H9 (cell line): ENCODE measurements around the gene ATP5PO. TPM values are rescaled to one million over a fixed set of nuclear protein-coding genes. Genes with fewer than 3 reads are reported as not detected.
A peak's percentile ranks its signal among the peaks of the same experiment; 100 is the strongest.

Experiments used
- DNase-seq: peaks from one replicate; pipeline ENCODE4 v3.0.0-alpha.2; 2017
- H2AFZ ChIP-seq: one replicate; pipeline ENCODE4 v1.6.1; 2013; ENCODE audit warnings: mild to moderate bottlenecking, low read length, control low read depth, moderate library complexity
- H2AK5ac ChIP-seq: 2 replicates; pipeline ENCODE4 v1.6.1; 2013; ENCODE audit warnings: low read length, control low read depth, mixed read lengths; ENCODE audit not compliant: insufficient read length
- H2BK120ac ChIP-seq: one replicate; pipeline ENCODE4 v1.6.1; 2013; ENCODE audit warnings: low read depth, mild to moderate bottlenecking, low read length, control low read depth, inconsistent platforms; ENCODE audit not compliant: poor library complexity, severe bottlenecking
- H2BK12ac ChIP-seq: 2 replicates; pipeline ENCODE4 v1.6.1; 2013; ENCODE audit warnings: low read length, control low read depth, mixed read lengths, low read depth; ENCODE audit not compliant: insufficient read length
- H2BK15ac ChIP-seq: 2 replicates; pipeline ENCODE4 v1.6.1; 2013; ENCODE audit warnings: low read depth, low read length, control low read depth
- H2BK20ac ChIP-seq: one replicate; pipeline ENCODE4 v1.6.1; 2013; ENCODE audit warnings: low read depth, mild to moderate bottlenecking, low read length, control low read depth, inconsistent platforms; ENCODE audit not compliant: poor library complexity, severe bottlenecking
- H2BK5ac ChIP-seq: 2 replicates; pipeline ENCODE4 v1.6.1; 2013; ENCODE audit warnings: low read length, control low read depth, mixed read lengths; ENCODE audit not compliant: insufficient read length
- H3K14ac ChIP-seq: 2 replicates; pipeline ENCODE4 v1.6.1; 2013; ENCODE audit warnings: low read length, control low read depth; ENCODE audit not compliant: insufficient read depth
- H3K18ac ChIP-seq: 2 replicates; pipeline ENCODE4 v1.6.1; 2013; ENCODE audit warnings: low read depth, mild to moderate bottlenecking, mixed read lengths, low read length, control low read depth; ENCODE audit not compliant: insufficient read length
- H3K23ac ChIP-seq: 2 replicates; pipeline ENCODE4 v1.6.1; 2013; ENCODE audit warnings: low read length, control low read depth, mixed read lengths, low read depth; ENCODE audit not compliant: insufficient read length
- H3K23me2 ChIP-seq: 2 replicates; pipeline ENCODE4 v1.6.1; 2013; ENCODE audit warnings: low read depth, mild to moderate bottlenecking, mixed read lengths, low read length, control low read depth; ENCODE audit not compliant: insufficient read length, poor library complexity, severe bottlenecking
- H3K27ac ChIP-seq: 2 replicates; pipeline ENCODE4 v1.5.1; 2013; ENCODE audit warnings: low read length, control low read depth, mixed read lengths, low read depth; ENCODE audit not compliant: insufficient read length
- H3K27me3 ChIP-seq: 2 replicates; pipeline ENCODE4 v1.6.1; 2013; ENCODE audit warnings: low read length, control low read depth, inconsistent platforms; ENCODE audit not compliant: insufficient read depth
- H3K4ac ChIP-seq: 2 replicates; pipeline ENCODE4 v1.6.1; 2013; ENCODE audit warnings: low read depth, mild to moderate bottlenecking, control low read depth, inconsistent platforms, low read length, moderate library complexity
- H3K4me1 ChIP-seq: 2 replicates; pipeline ENCODE4 v1.6.1; 2013; ENCODE audit warnings: low read length, control low read depth, inconsistent platforms; ENCODE audit not compliant: insufficient read depth
- H3K4me2 ChIP-seq: 2 replicates; pipeline ENCODE4 v1.6.1; 2013; ENCODE audit warnings: low read length, control low read depth, mixed read lengths; ENCODE audit not compliant: insufficient read length, insufficient read depth
- H3K56ac ChIP-seq: 2 replicates; pipeline ENCODE4 v1.6.1; 2013; ENCODE audit warnings: low read depth, mild to moderate bottlenecking, mixed read lengths, low read length, control low read depth; ENCODE audit not compliant: insufficient read length
- H3K79me1 ChIP-seq: 2 replicates; pipeline ENCODE4 v1.6.1; 2013; ENCODE audit warnings: low read depth, mild to moderate bottlenecking, moderate library complexity, low read length, control low read depth, inconsistent platforms; ENCODE audit not compliant: insufficient read depth, poor library complexity, severe bottlenecking
- H3K79me2 ChIP-seq: 2 replicates; pipeline ENCODE4 v1.6.1; 2013; ENCODE audit warnings: low read length, control low read depth, inconsistent platforms; ENCODE audit not compliant: insufficient read depth
- H3K9ac ChIP-seq: 2 replicates; pipeline ENCODE4 v1.6.1; 2013; ENCODE audit warnings: low read length, control low read depth, mixed read lengths; ENCODE audit not compliant: insufficient read length; ENCODE audit errors: extremely low read depth
- H3K9me3 ChIP-seq: one replicate; pipeline ENCODE4 v1.6.1; 2013; ENCODE audit warnings: low read depth, low read length, inconsistent platforms; ENCODE audit not compliant: control insufficient read depth
- H3T11ph ChIP-seq: one replicate; pipeline ENCODE4 v1.6.1; 2013; ENCODE audit warnings: mild to moderate bottlenecking, low read length, control low read depth, inconsistent platforms
- H4K20me1 ChIP-seq: one replicate; pipeline ENCODE4 v1.6.1; 2013; ENCODE audit not compliant: control insufficient read depth, insufficient read length, insufficient read depth
- H4K5ac ChIP-seq: 2 replicates; pipeline ENCODE4 v1.6.1; 2013; ENCODE audit warnings: low read depth, mild to moderate bottlenecking, mixed read lengths, low read length, control low read depth; ENCODE audit not compliant: insufficient read length
- H4K8ac ChIP-seq: replicated peaks from 2 replicates; pipeline ENCODE4 v1.6.1; 2013; ENCODE audit warnings: low read length, control low read depth, mixed read lengths, low read depth; ENCODE audit not compliant: insufficient read length
- H4K91ac ChIP-seq: 2 replicates; pipeline ENCODE4 v1.6.1; 2013; ENCODE audit warnings: low read depth, mild to moderate bottlenecking, moderate library complexity, mixed read lengths, low read length, control low read depth; ENCODE audit not compliant: insufficient read length
- H3K27ac Mint-ChIP-seq, 3 experiments: 2 replicates in 2 of 3; 3 replicates in 1 of 3; pipeline ENCODE4 v1.8.0; 2020 to 2021; ENCODE audit warnings: mixed read lengths in 3 of 3, mild to moderate bottlenecking in 1 of 3, moderate library complexity in 1 of 3
- H3K27me3 Mint-ChIP-seq: 2 replicates; pipeline ENCODE4 v1.8.0; 2021; ENCODE audit warnings: low read depth, mild to moderate bottlenecking, moderate library complexity, mixed read lengths
- H3K36me3 Mint-ChIP-seq, 3 experiments: 2 replicates in 2 of 3; 3 replicates in 1 of 3; pipeline ENCODE4 v1.8.0; 2020 to 2021; ENCODE audit warnings: low read depth in 3 of 3, mixed read lengths in 3 of 3; ENCODE audit not compliant: insufficient read depth in 1 of 3
- H3K4me1 Mint-ChIP-seq, 2 experiments: 2 replicates each; pipeline ENCODE4 v1.8.0; 2020; ENCODE audit warnings: mixed read lengths in 2 of 2
- H3K4me3 Mint-ChIP-seq, 2 experiments: 2 replicates in 1 of 2; 3 replicates in 1 of 2; pipeline ENCODE4 v1.8.0; 2020 to 2021; ENCODE audit warnings: mild to moderate bottlenecking in 2 of 2, mixed read lengths in 2 of 2, moderate library complexity in 1 of 2
- H3K9me3 Mint-ChIP-seq, 2 experiments: 2 replicates in 1 of 2; 3 replicates in 1 of 2; pipeline ENCODE4 v1.8.0; 2020; ENCODE audit warnings: mild to moderate bottlenecking in 2 of 2, mixed read lengths in 2 of 2, moderate library complexity in 1 of 2
- CTCF ChIP-seq: fragments of 200-600 bp; sonication (generic); conservative IDR thresholded peaks from 3 replicates; pipeline ENCODE4 v1.8.0; 2021; ENCODE audit warnings: antibody characterized with exemption, mild to moderate bottlenecking
- WGBS: extraction: QIAGEN DNeasy Blood & Tissue Kit; methylation state at CpG from one replicate; pipeline ENCODE4 v1.1.7; 2013; ENCODE audit warnings: missing lambda C conversion rate, low lambda C conversion rate, mixed read lengths; ENCODE audit not compliant: insufficient read length; ENCODE audit errors: extremely low coverage; 5-methylcytosine and 5-hydroxymethylcytosine counted together
- total RNA-seq: library from RNA; stranded (reverse); gene quantifications from 2 replicates; pipeline ENCODE4 v1.2.1, GENCODE V29; 2021

Gene ATP5PO
- total RNA-seq, 1 experiment from 2014 or later: 275 TPM

DNA sequence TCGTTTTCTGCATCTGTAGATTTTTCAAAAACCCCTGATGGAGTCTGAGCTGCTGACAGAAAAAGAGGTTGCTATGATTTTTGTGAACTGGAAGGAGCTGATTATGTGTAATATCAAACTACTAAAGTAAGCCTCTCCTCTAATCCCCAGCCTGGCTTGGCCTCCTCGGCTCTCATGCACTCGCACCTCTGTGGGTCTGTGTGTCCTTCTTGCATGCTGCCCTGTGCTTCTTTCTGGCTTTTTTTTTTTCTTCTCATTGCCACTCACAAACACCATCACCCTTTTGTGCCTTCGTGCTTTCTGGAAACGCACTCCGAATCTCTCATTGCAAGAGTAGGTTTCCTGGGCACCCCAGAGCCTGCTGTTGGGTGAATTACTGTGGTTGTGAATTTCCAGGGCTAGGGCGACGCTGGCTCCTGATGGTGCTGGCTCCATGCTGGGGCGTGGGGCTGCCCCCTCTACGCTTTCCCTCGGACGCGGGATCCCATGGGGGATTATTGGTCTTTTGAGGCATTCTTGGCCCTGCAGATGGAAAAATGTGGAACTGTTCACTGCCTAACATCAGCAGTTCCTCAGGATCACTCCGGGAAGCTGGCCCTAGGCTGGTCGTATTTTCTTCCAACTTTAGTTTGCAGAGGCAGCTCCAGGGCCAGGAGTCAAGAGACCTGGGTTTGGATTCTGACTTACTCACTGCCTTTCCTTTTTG, 56.8 kb downstream of the ATP5PO start:
- peaks cover 22% of the 10 kb centered on the region in 2 experiments for H3K4me1 Mint-ChIP-seq
- H3K79me2 ChIP-seq: no peaks in the 10 kb centered on the region
- no peak overlapping the region for H2BK15ac ChIP-seq
- H3K27me3 Mint-ChIP-seq: peaks cover 5% of the 10 kb centered on the region
- H3K36me3 Mint-ChIP-seq: no peaks in the 10 kb centered on the region
- H4K20me1 ChIP-seq: no peaks in the 10 kb centered on the region
- no peaks in the 10 kb centered on the region for H3K27me3 ChIP-seq
- no peak overlapping the region for H2BK12ac ChIP-seq
- H3K9me3 ChIP-seq: no peaks in the 10 kb centered on the region
- no peak overlapping the region for H2AK5ac ChIP-seq
- no peak for DNase-seq
- H3K14ac ChIP-seq: no peak overlapping the region
- no peak overlapping the region for H3K56ac ChIP-seq
- H3K9me3 Mint-ChIP-seq: no peaks in the 10 kb centered on the region
- H4K8ac ChIP-seq: no peak overlapping the region
- no peak overlapping the region for H4K91ac ChIP-seq
- no peak overlapping the region for H3K18ac ChIP-seq
- no peak overlapping the region for H2BK120ac ChIP-seq
- H3K23me2 ChIP-seq: no peaks in the 10 kb centered on the region
- H2BK20ac ChIP-seq: no peak overlapping the region
- H3T11ph ChIP-seq: no peak overlapping the region
- no peak overlapping the region for H3K9ac ChIP-seq
- H3K4me3 Mint-ChIP-seq: peak overlapping the region in 1 of 2 experiments; percentile 58; a peak in 3 of 5 replicates
- H4K5ac ChIP-seq: no peak overlapping the region
- WGBS: no CpG with 5 or more reads among the region's 15 CpGs
- H3K4me2 ChIP-seq: no peak overlapping the region
- no peak for TF ChIP-seq CTCF
- no peak overlapping the region for H2AFZ ChIP-seq
- H3K4ac ChIP-seq: no peak overlapping the region
- H3K27ac ChIP-seq: no peak overlapping the region
- H3K23ac ChIP-seq: no peak overlapping the region
- peak overlapping the region; percentile 4 to 89 (median 82); a peak in 4 of 7 replicates for H3K27ac Mint-ChIP-seq
- no peaks in the 10 kb centered on the region for H3K79me1 ChIP-seq
- no peaks in the 10 kb centered on the region for H3K4me1 ChIP-seq
- no peak overlapping the region for H2BK5ac ChIP-seq
